Stimulated activated CD4-positive, alpha-beta T cell treated with anti-CD3 and anti-CD28 coated beads, TNF-alpha, amount 100 ng/mL, for 4 hours (primary cell): ENCODE results near the gene ZFYVE26.
"Not testable (repeated sequence)": the region's sequence is repeated elsewhere in the genome, so short reads cannot be mapped to it uniquely, and the experiment has no call there.

Experiments used
- DNase-seq, 3 experiments: peaks; one replicate each; pipeline ENCODE4 v3.0.0-alpha.2; 2020; ENCODE audit warnings: low read depth in 3 of 3

Gene ZFYVE26

GRCh38 chr14:67709796-67710195 lies 106.6 kb downstream of the ZFYVE26 start:
- not testable (repeated sequence) for DNase-seq

GRCh38 chr14:67709346-67709745 lies 107.0 kb downstream of the ZFYVE26 start:
- not testable (repeated sequence) for DNase-seq

GRCh38 chr14:67705211-67705610 lies 111.2 kb downstream of the ZFYVE26 start:
- no peak for DNase-seq

GRCh38 chr14:67704484-67705089 lies 111.8 kb downstream of the ZFYVE26 start:
- DNase-seq = peak in 1 of 3 experiments; percentile 13

- no peak for DNase-seq
Measured at GRCh38 chr14:67703997-67704396, 112.4 kb downstream of the ZFYVE26 start.

- DNase-seq = not testable (repeated sequence)
Measured at GRCh38 chr14:67701492-67701891, 114.9 kb downstream of the ZFYVE26 start, which contains the start of gene RDH12. Gene RDH12 (plus strand): TSS chr14:67701886. CDS start chr14:67722643, 20,757 bp downstream.

- no peak for DNase-seq
Measured at GRCh38 chr14:67698179-67698578, 118.2 kb downstream of the ZFYVE26 start.

GRCh38 chr14:67697006-67697405 lies 119.4 kb downstream of the ZFYVE26 start:
- DNase-seq = no peak
